ENCODE data around the gene MRPL10. TPM values are rescaled to one million over a fixed set of nuclear protein-coding genes. Genes with fewer than 3 reads are reported as not detected.
A peak's percentile ranks its signal among the peaks of the same experiment; 100 is the strongest.

Gene MRPL10
- total RNA-seq, 1 donor from 2014 or later: 48.2 TPM

- Histone ChIP-seq H3K36me3 (no peaks in the 10 kb centered on the region), H3K9ac (no peak overlapping the region), H3K27me3 (peaks cover 79% of the 10 kb centered on the region), H3F3A (ENCODE audit: low read depth) (peaks cover 13% of the 10 kb centered on the region), H3K27ac (no peak overlapping the region), H3K4me1 (peaks cover 16% of the 10 kb centered on the region), H3K9me3 (ENCODE audit: low read depth) (no peaks in the 10 kb centered on the region), H3K79me2 (ENCODE audit: low read depth) (no peaks in the 10 kb centered on the region), H4K20me1 (ENCODE audit: low read depth) (peaks cover 21% of the 10 kb centered on the region), H3K4me3 (peak overlapping the region; percentile 44), H3K4me2 (peak overlapping the region; percentile 81), H2AFZ (replicated peaks) (peak overlapping the region; percentile 83)
- no peak overlapping the region for H3K27ac Mint-ChIP-seq
- peaks cover 2% of the 10 kb centered on the region for H3K36me3 Mint-ChIP-seq
- peaks cover 64% of the 10 kb centered on the region for H3K27me3 Mint-ChIP-seq (ENCODE audit: insufficient read depth, low read depth)
- peak overlapping the region; percentile 67 for H3K4me3 Mint-ChIP-seq
- peaks cover 2% of the 10 kb centered on the region for H3K9me3 Mint-ChIP-seq
- H3K4me1 Mint-ChIP-seq: peaks cover 22% of the 10 kb centered on the region
- DNase-seq (ENCODE audit: low spot score): peak; percentile 67
- TF ChIP-seq CTCF (IDR thresholded peaks at IDR 0.05) (no peak), EZH2phosphoT487 (IDR thresholded peaks at IDR 0.05) (no peak), EZH2 (IDR thresholded peaks at IDR 0.05) (no peak)
These were observed 15.5 kb upstream of the MRPL10 start for GRCh38 chr17:47846716-47847340.

GRCh38 chr17:47845716-47846075 lies 14.4 kb upstream of the MRPL10 start:
- DNase-seq (ENCODE audit: low spot score): no peak
- TF ChIP-seq EZH2phosphoT487 (IDR thresholded peaks at IDR 0.05): no peak
- no peak for TF ChIP-seq EZH2 (IDR thresholded peaks at IDR 0.05)
- no peak for TF ChIP-seq CTCF (IDR thresholded peaks at IDR 0.05)
- Histone ChIP-seq H3K9ac (no peak overlapping the region), H4K20me1 (ENCODE audit: low read depth) (peaks cover 20% of the 10 kb centered on the region), H2AFZ (replicated peaks) (no peak overlapping the region), H3K4me1 (peaks cover 10% of the 10 kb centered on the region), H3K4me2 (no peak overlapping the region), H3K4me3 (no peak overlapping the region), H3K27me3 (peaks cover 67% of the 10 kb centered on the region), H3K79me2 (ENCODE audit: low read depth) (peaks cover under 1% of the 10 kb centered on the region), H3F3A (ENCODE audit: low read depth) (peaks cover 5% of the 10 kb centered on the region), H3K9me3 (ENCODE audit: low read depth) (no peaks in the 10 kb centered on the region), H3K27ac (no peak overlapping the region), H3K36me3 (no peaks in the 10 kb centered on the region)
- Mint-ChIP-seq H3K4me1 (peaks cover 23% of the 10 kb centered on the region), H3K4me3 (no peak overlapping the region), H3K36me3 (peaks cover 2% of the 10 kb centered on the region), H3K27ac (no peak overlapping the region), H3K9me3 (peaks cover 2% of the 10 kb centered on the region), H3K27me3 (ENCODE audit: insufficient read depth, low read depth) (peaks cover 61% of the 10 kb centered on the region)

DNA sequence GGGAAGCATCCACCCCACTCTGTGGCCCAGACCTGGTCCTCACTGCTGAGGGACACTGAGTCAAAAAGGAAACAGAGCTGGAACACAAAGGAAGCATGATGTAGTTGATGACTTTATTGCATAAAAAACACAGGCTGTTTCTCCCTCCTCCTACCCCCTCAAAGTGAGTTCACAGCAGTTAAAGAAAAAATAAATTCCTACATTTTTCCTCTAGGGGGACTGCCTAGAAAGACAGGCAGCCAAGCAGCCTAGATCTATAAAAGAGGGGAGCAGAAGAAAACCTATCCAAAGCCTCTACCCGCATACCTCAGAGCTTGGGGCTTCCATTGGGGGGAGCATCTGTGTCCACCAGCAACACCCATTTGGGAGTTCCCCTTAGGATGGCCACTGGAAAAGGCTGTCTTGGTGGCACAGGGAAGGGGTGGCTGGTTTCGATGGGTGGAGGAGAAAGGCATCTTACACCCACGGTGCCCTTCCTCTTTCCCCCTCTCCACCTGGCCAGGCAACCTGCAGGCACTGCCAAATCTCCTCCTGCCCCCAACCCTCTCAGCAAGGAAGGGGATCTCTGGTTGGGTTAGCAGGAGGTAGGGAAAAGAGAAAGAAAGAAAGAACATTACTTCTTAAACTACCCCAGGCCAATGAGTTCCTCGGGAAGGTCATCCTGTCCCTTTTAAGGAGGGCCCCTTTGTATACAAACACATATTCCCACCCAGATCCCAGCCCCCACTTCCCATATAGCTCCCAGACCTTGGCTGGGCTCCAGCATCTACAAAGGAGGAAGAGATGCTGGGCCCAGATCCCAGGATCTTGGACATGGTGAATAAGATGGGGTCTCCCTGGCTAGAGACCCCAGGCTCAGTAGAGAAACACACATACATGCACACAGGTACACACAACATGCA lies 13.7 kb upstream of the MRPL10 start:
- no peaks in the 10 kb centered on the region for H3F3A ChIP-seq (ENCODE audit: low read depth)
- Mint-ChIP-seq H3K9me3 (peaks cover 2% of the 10 kb centered on the region), H3K27me3 (ENCODE audit: insufficient read depth, low read depth) (peaks cover 55% of the 10 kb centered on the region), H3K27ac (no peak overlapping the region), H3K4me1 (peaks cover 24% of the 10 kb centered on the region), H3K4me3 (no peak overlapping the region), H3K36me3 (peaks cover 2% of the 10 kb centered on the region)
- no peak overlapping the region for H2AFZ ChIP-seq (replicated peaks)
- no peak overlapping the region for H3K4me2 ChIP-seq
- TF ChIP-seq CTCF (IDR thresholded peaks at IDR 0.05) (peak; percentile 52), EZH2phosphoT487 (IDR thresholded peaks at IDR 0.05) (no peak)
- peaks cover 16% of the 10 kb centered on the region for H4K20me1 ChIP-seq (ENCODE audit: low read depth)
- H3K4me3 ChIP-seq: no peak overlapping the region
- no peak overlapping the region for H3K27ac ChIP-seq
- H3K9ac ChIP-seq: no peak overlapping the region
- H3K4me1 ChIP-seq: peaks cover 14% of the 10 kb centered on the region
- H3K27me3 ChIP-seq: peaks cover 61% of the 10 kb centered on the region
- DNase-seq (ENCODE audit: low spot score): no peak
- no peaks in the 10 kb centered on the region for H3K36me3 ChIP-seq
- no peaks in the 10 kb centered on the region for H3K9me3 ChIP-seq (ENCODE audit: low read depth)
- peaks cover 7% of the 10 kb centered on the region for H3K79me2 ChIP-seq (ENCODE audit: low read depth)

All from neural progenitor cell (in vitro differentiated cells).